Measurements from ENCODE around the gene TNFAIP3.
A peak's percentile ranks its signal among the peaks of the same experiment; 100 is the strongest.
"Not testable (repeated sequence)": the region's sequence is repeated elsewhere in the genome, so short reads cannot be mapped to it uniquely, and the experiment has no call there.

The TNFAIP3 gene

DNA sequence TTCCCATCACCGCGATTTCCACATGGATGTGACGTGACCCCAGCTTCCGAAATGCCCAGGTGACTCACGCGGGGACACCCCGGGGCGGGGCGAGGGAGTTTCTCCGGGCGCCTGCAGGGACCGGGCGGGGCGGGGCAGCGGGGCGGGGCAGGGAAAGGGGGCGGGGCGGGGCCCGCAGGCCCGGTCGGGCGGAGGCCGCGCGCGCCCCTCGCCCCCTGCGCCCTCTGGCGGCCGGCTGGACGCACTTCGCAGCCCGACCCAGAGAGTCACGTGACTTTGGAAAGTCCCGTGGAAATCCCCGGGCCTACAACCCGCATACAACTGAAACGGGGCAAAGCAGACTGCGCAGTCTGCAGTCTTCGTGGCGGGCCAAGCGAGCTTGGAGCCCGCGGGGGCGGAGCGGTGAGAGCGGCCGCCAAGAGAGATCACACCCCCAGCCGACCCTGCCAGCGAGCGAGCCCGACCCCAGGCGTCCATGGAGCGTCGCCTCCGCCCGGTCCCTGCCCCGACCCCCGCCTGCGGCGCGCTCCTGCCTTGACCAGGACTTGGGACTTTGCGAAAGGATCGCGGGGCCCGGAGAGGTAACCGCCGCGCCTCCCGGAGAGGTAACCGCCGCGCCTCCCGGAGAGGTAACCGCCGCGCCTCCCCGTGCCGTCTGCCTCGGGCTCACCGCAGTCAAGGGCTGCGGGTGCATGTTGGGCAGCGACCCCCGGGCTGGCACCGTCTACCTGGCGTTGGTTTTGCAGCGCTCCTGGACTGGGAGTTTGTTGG is at the start of gene TNFAIP3:
TSS of gene TNFAIP3 (plus strand) at position 346 of the 771 bp plus-strand sequence. CDS start 3,969 bp downstream, outside the sequence.
- DNase-seq (ENCODE audit: low read depth in 4 of 4, low spot score in 1 of 4), result peak; percentile 91 to 95 (median 94)

DNA sequence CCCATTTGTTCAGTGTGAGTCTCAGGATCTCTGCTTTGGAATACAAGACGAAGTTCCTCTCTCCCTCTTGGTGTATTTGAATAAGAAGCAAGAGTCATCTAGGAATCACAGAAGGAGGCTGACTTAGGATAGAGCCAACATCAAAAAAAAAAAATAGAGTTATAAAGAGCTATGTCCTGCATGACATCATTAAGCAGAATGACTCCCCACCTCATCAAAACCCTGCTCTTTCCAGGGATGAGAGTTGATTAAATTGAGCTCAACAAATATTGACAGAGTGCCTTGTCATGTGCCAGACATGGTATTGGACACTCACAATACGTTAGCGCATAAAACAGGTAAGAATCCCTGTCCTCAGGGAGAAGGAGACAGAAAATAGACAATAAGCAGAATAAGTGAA is 48.6 kb upstream of the TNFAIP3 start:
- no peak for DNase-seq (ENCODE audit: low read depth in 4 of 4, low spot score in 1 of 4)

- no peak for DNase-seq (ENCODE audit: low read depth in 4 of 4, low spot score in 1 of 4)
Measured at GRCh38 chr6:137819740-137820139, 47.3 kb upstream of the TNFAIP3 start.

DNA sequence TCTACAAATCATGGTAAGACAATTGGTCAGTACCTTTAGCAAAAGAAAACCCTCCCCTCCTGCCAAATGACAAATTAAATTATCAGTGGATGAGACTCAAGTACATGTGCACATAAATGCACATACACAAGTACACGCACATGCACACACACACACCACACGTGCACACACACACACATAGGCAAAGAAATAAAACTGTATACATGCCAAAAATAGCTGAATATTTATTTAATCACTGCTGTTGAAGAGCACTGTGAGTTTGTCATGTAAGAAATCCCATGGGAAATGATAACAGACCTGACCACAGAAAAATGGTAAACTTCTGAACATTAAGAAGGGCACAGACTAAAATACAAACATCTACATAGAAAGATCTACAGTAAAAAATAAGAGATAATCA is 46.6 kb upstream of the TNFAIP3 start:
- no peak for DNase-seq (ENCODE audit: low read depth in 4 of 4, low spot score in 1 of 4)

- DNase-seq (ENCODE audit: low read depth in 4 of 4, low spot score in 1 of 4), result no peak
Measured at GRCh38 chr6:137820952-137821351, 46.1 kb upstream of the TNFAIP3 start.

DNA sequence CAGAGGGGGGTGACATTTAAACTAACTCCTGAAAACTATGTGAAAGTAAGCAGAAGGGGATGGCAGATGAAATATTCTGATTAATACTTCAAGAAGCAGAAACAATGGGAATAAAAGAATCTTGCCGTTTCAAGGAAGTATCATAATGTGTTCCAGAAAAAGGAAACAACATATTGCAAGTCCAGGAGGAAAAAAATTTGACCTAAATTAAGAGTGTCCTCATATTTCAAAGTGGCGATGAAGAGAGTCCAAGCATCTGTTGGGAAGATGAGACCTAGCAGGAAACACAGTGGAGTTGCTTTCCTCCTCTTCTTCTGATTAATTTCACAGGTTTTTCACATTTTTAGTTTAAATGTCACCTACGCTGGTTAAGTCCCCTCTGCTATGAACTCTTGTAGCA is 45.6 kb upstream of the TNFAIP3 start:
- no peak for DNase-seq (ENCODE audit: low read depth in 4 of 4, low spot score in 1 of 4)

DNA sequence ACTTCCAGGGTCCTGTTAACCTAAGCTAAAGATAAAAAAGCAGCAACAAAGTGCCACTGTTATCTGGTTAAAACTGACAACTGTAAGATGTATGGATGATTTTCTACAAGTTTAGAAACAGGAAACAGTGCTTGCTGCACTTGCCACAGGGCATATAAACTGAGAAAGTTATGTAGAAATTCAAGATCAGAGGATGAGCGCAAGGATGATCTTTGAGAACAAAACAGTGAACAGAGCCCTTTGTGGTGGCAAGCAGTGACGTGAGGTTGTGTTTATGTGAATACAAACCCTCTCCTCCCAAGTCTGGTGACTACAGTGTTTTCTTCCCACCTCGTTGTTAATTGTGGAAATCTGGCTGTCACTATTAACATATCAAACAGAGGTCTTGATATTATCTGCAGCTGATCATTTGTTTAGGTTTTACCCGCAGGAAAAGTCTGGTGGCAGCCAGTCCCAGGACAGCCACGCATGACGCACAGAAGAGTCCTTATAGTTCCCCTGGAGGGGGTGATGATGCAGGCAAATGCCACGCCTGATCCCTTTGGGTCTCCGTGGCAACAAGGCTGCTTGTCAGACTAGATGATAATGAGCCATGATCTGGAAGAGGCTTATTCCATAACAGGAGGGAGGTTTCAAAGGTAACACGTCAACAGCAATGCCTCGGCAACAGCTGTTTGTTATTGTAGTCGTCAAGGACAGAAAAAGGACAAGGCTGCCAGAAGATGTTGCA is 43.1 kb upstream of the TNFAIP3 start:
- DNase-seq (ENCODE audit: low read depth in 4 of 4, low spot score in 1 of 4), result peak in 2 of 4 experiments; percentile 38 to 41

DNA sequence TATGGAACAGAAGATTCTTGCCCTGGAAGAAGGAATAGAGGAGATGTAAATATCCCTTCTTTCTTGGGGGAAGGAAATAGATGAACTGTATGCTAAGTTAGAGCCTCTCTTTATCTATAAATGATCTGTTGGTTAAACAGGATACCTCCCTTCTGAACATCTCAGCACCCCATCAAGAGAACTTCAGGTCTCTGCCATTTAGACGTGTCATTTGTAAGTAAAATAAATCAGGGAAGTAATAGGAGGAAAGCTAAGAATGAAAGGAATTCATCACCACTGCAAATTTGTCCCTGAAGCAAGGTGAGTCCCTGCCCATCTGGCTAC is 42.5 kb upstream of the TNFAIP3 start:
- no peak for DNase-seq (ENCODE audit: low read depth in 4 of 4, low spot score in 1 of 4)

DNA sequence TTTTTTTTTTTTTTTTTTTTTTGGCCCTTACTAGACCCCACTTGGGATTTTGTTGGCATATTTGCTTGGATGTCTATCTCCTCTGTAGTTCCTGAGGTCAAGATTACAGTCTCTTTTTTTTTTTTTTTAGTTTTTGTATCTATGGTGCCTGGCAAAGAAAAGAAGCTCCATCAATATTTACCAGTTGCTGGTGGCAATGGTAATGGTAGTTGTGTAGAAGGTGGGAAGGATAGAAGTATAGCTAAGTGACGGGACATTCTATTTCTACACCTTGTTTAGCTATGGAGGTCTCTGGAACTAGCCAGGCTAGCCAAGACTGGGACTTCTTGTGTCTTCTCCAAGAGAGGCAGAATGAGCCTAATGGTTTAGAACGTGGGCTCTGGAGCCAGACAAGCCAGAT is 42.2 kb upstream of the TNFAIP3 start:
- no peak for DNase-seq (ENCODE audit: low read depth in 4 of 4, low spot score in 1 of 4)

DNA sequence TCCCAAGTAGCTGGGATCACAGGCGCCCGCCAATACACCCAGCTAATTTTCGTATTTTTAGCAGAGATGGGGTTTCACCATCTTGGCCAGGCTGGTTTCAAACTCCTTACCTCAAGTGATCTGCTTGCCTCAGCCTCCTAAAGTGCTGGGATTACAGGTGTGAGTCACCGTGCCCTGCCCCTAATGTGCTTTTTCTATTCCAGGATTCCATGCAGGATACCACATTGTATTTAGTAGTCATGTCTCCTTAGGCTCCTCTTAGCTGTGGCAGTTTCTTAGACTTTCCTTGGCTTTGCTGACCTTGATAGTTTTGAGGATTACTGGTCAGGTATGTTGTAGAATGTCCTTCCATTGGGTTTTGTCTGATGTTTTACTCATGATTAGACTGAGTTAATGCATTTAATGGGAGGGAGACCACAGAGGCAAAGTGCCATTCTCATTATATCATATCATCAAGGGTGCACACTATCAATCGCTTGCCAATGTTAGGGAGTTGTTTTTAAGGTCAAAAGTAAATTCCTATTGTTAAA is 39.6 kb upstream of the TNFAIP3 start:
- no peak for DNase-seq (ENCODE audit: low read depth in 4 of 4, low spot score in 1 of 4)

DNA sequence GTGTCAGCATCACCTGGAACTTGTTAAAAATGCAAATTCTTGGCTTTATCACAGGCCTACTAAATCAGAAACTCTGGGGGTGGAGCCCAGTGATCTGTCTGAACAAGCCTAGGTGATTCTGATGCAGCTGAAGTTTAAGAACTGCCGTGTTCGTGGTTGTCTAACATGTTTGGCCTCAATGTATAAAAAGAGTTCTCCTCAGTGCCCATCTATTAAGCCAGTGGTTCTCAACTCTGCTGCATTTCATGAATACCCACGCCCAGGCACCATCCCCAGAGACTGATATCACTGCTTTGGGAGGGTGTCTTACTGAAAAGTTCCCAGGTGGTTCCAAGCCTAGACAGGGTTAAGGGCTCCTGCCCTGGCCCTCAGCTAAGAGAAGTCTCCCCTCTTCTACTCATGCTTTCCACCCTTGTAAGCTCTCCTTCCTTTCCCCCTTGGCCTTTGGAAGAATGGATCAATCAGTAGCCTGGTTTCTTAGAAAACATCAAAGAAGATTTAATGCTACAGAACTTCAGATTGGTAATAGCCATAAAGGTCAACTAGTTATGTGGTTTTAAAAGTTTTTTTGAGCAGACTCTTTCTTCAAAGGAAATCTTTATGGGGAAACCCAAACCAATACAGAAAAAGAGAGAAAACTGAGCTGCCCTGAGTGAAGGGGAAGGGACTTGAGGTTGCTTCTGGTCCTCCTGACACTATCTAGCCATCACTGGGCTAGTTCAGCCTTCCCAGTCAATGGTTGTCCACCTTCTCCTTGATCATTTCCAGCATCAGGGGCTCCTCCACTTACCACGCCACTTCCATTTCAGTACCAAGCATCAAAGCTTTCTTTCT is 38.9 kb upstream of the TNFAIP3 start:
- peak in 1 of 4 experiments; percentile 43 for DNase-seq (ENCODE audit: low read depth in 4 of 4, low spot score in 1 of 4)

GRCh38 chr6:137829641-137830083 is 37.4 kb upstream of the TNFAIP3 start:
- DNase-seq (ENCODE audit: low read depth in 4 of 4, low spot score in 1 of 4), result no peak

DNA sequence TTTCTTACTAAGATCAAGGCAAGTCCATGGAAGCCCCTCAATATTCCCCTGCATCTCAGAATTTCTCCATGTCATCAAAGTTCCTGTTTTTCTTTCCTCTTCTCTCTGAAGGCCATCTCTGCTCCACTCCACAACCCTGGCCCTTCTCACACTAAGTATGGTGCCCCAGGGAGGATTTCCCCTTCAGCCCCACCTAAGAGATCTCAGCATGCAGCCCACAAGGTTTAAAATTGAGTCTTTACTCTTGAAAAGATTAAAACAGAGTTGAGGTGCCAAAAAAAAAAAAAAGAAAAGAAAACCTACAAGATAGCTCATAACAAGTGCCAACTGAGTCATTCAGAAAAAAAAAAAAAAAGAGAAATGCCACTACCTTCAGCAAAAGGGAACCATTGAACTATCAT is 36.5 kb upstream of the TNFAIP3 start:
- no peak for DNase-seq (ENCODE audit: low read depth in 4 of 4, low spot score in 1 of 4)

GRCh38 chr6:137832110-137832509 is 34.9 kb upstream of the TNFAIP3 start:
- no peak for DNase-seq (ENCODE audit: low read depth in 4 of 4, low spot score in 1 of 4)

- no peak for DNase-seq (ENCODE audit: low read depth in 4 of 4, low spot score in 1 of 4)
Measured at GRCh38 chr6:137834508-137834907, 32.6 kb upstream of the TNFAIP3 start.

GRCh38 chr6:137836788-137837187 is 30.3 kb upstream of the TNFAIP3 start:
- DNase-seq (ENCODE audit: low read depth in 4 of 4, low spot score in 1 of 4), result no peak

DNA sequence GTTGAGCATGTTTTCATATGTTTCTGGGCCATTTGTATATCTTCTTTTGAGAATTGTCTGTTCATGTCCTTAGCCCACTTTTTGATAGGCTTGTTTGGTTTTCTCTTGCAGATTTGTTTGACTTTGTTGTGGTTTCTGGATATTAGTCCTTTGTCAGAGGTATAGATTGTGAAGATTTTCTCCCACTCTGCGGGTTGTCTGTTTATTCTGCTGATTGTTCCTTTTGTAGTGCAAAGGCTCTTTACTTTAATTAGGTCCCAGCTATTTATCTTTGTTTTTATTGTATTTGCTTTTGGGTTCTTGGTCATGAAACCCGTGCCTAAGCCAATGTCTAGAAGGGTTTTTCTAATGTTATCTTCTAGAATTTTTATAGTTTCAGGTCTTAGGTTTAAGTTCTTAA is 29.0 kb upstream of the TNFAIP3 start:
- not testable (repeated sequence) for DNase-seq (ENCODE audit: low read depth in 4 of 4, low spot score in 1 of 4)

DNA sequence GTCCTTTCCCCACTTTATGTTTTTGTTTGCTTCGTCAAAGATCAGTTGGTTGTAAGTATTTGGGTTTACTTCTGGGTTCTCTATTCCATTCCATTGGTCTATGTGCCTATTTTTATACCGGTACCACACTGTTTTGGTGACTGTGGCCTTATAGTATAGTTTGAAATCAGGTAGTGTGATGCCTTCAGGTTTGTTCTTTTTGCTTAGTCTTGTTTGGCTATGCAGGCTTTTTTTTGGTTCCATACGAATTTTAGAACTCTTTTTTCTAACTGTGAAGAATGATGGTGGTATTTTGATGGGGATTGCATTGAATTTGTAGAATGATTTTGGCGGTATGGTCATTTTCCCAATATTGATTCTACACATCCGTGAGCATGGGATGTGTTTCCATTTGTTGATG is 28.5 kb upstream of the TNFAIP3 start:
- not testable (repeated sequence) for DNase-seq (ENCODE audit: low read depth in 4 of 4, low spot score in 1 of 4)

- DNase-seq (ENCODE audit: low read depth in 4 of 4, low spot score in 1 of 4), result no peak
Measured at GRCh38 chr6:137839076-137839475, 28.0 kb upstream of the TNFAIP3 start.

DNA sequence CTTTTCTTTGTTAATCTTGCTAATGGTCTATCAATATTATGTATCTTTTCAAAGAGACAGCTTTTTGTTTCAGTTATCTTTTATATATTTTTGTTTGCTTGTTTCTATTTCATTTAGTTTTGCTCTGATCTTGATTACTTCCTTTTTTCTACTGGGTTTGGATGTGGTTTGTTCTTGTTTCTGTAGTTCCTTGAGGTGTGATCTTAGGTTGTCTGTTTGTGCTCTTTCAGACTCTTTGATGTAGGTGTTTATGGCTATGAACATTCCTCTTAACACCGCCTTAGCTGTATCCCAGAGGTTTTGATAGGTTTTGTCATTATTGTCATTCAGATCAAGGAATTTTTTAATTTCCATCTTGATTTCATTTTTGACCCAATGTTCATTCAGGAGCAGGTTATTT is 26.8 kb upstream of the TNFAIP3 start:
- no peak for DNase-seq (ENCODE audit: low read depth in 4 of 4, low spot score in 1 of 4)

- DNase-seq (ENCODE audit: low read depth in 4 of 4, low spot score in 1 of 4), result no peak
Measured at GRCh38 chr6:137843211-137843610, 23.8 kb upstream of the TNFAIP3 start.

Measured in stimulated activated CD4-positive, alpha-beta T cell treated with anti-CD3 and anti-CD28 coated beads, Interleukin-1b, Interleukin-23, amount 100 ng/mL, for 24 hours (primary cell).